Fibroblast of lung (primary cell): ENCODE measurements around the gene EEF1G. TPM values are rescaled to one million over a fixed set of nuclear protein-coding genes. Genes with fewer than 3 reads are reported as not detected.

ENCODE experiments used
- DNase-seq, 2 donors: peaks; one replicate each; pipeline versions ENCODE4 v3.0.0 to v3.0.0-alpha.2; 2010; ENCODE audit warnings: low read depth in 2 of 2
- H2AFZ ChIP-seq: 2 replicates; pipeline ENCODE4 v1.5.1; 2012; ENCODE audit warnings: low read length, control low read depth, inconsistent platforms
- H3K27ac ChIP-seq: 2 replicates; pipeline ENCODE4 v1.5.1; 2011; ENCODE audit warnings: low read length, control low read depth; ENCODE audit not compliant: insufficient read depth
- H3K27me3 ChIP-seq: 2 replicates; pipeline ENCODE4 v1.5.1; 2011; ENCODE audit warnings: mild to moderate bottlenecking, low read length; ENCODE audit not compliant: control insufficient read depth, insufficient read depth
- H3K36me3 ChIP-seq: 2 replicates; pipeline ENCODE4 v1.5.1; 2011; ENCODE audit warnings: low read length; ENCODE audit not compliant: control insufficient read depth, insufficient read depth
- H3K4me1 ChIP-seq: 2 replicates; pipeline ENCODE4 v1.5.1; 2011; ENCODE audit warnings: low read length; ENCODE audit not compliant: control insufficient read depth, insufficient read depth; ENCODE audit errors: extremely low read depth
- H3K4me2 ChIP-seq: 2 replicates; pipeline ENCODE4 v1.5.1; 2011; ENCODE audit warnings: low read length, control low read depth; ENCODE audit not compliant: insufficient read depth; ENCODE audit errors: extremely low read depth
- H3K4me3 ChIP-seq, 4 experiments: fragments of 200-600 bp in 1 of 4; sonication (generic) in 1 of 4; replicated peaks in 1 of 4; 2 replicates each; pipeline ENCODE4 v1.5.1; 2011 to 2016; ENCODE audit warnings: low read length in 4 of 4, low read depth in 3 of 4, mild to moderate bottlenecking in 3 of 4, control low read depth in 2 of 4, inconsistent platforms in 1 of 4, mixed read lengths in 1 of 4; ENCODE audit not compliant: insufficient read depth in 1 of 4; ENCODE audit errors: control extremely low read depth in 1 of 4
- H3K79me2 ChIP-seq: 2 replicates; pipeline ENCODE4 v1.5.1; 2012; ENCODE audit warnings: mild to moderate bottlenecking, low read length, inconsistent platforms; ENCODE audit not compliant: control insufficient read depth, insufficient read depth
- H3K9ac ChIP-seq: 2 replicates; pipeline ENCODE4 v1.5.1; 2011; ENCODE audit warnings: mild to moderate bottlenecking, low read length, control low read depth; ENCODE audit not compliant: insufficient read depth
- H3K9me3 ChIP-seq: 2 replicates; pipeline ENCODE4 v1.5.1; 2012; ENCODE audit warnings: low read depth, low read length; ENCODE audit not compliant: control insufficient read depth, insufficient read depth
- H4K20me1 ChIP-seq: 2 replicates; pipeline ENCODE4 v1.5.1; 2011; ENCODE audit warnings: low read length; ENCODE audit not compliant: control insufficient read depth, insufficient read depth; ENCODE audit errors: extremely low read depth
- CTCF ChIP-seq, 2 donors: IDR thresholded peaks in 1 of 2; conservative IDR thresholded peaks in 1 of 2; 1 replicate in 1 of 2; 2 replicates in 1 of 2; pipeline ENCODE4 v1.5.1; 2011 to 2012; ENCODE audit warnings: low read length in 2 of 2, control low read depth in 1 of 2, inconsistent platforms in 1 of 2, low read depth in 1 of 2, mild to moderate bottlenecking in 1 of 2
- EZH2 ChIP-seq: IDR thresholded peaks from 2 replicates; pipeline ENCODE4 v1.5.1; 2012; ENCODE audit warnings: low read length, control low read depth, mild to moderate bottlenecking; ENCODE audit errors: missing control alignments
- polyA plus RNA-seq, 2 donors: library from polyadenylated mRNA; depleted of rRNA in 1 of 2; stranded (reverse) in 1 of 2; unstranded in 1 of 2; fragments of >200 nt; gene quantifications; 2 replicates each; pipeline ENCODE4 v1.2.1, GENCODE V29; 2011 to 2012; ENCODE audit warnings: missing spikeins in 1 of 2
- total RNA-seq: library from RNA; depleted of rRNA; stranded (reverse); fragments of >200 nt; gene quantifications from 2 replicates; pipeline ENCODE4 v1.2.1, GENCODE V29; 2014

Gene EEF1G
- total and polyA plus RNA-seq, 2 donors (not counting 1 experiment from before 2014, with no cell fraction given) = 1,308 to 1,405 TPM

GRCh38 chr11:62555464-62556107, 18.1 kb downstream of the EEF1G start:
- Histone ChIP-seq H3K4me3 (peak overlapping the region in 2 of 4 experiments; percentile 33 to 34), H4K20me1 (no peaks in the 10 kb centered on the region), H3K79me2 (peaks cover 25% of the 10 kb centered on the region), H3K4me1 (peaks cover 51% of the 10 kb centered on the region), H2AFZ (no peak overlapping the region), H3K27me3 (no peaks in the 10 kb centered on the region), H3K9ac (peak overlapping the region; percentile 35), H3K4me2 (peak overlapping the region; percentile 67), H3K9me3 (no peaks in the 10 kb centered on the region), H3K36me3 (peaks cover 10% of the 10 kb centered on the region), H3K27ac (peak overlapping the region; percentile 99)
- DNase-seq = peak; percentile 48 to 76
- no peak for TF ChIP-seq EZH2
- TF ChIP-seq CTCF (conservative IDR thresholded peaks at IDR 0.05 in 1 of 2, IDR thresholded peaks at IDR 0.05 in 1 of 2; ENCODE audit: low read depth in 1 of 2, low read length in 2 of 2) = no peak

GRCh38 chr11:62554387-62555167, 19.1 kb downstream of the EEF1G start:
- DNase-seq = no peak
- H3K4me1 ChIP-seq = peaks cover 46% of the 10 kb centered on the region

More at GRCh38 chr11:62554387-62555167, 19.1 kb downstream of the EEF1G start:
- H3K4me3 ChIP-seq = peak overlapping the region in 2 of 4 experiments; percentile 14 to 49
- no peak for TF ChIP-seq EZH2
- TF ChIP-seq CTCF (conservative IDR thresholded peaks at IDR 0.05 in 1 of 2, IDR thresholded peaks at IDR 0.05 in 1 of 2; ENCODE audit: low read depth in 1 of 2, low read length in 2 of 2) = no peak
- peaks cover 19% of the 10 kb centered on the region for H3K79me2 ChIP-seq
- peak overlapping the region; percentile 17 for H3K9ac ChIP-seq
- peak overlapping the region; percentile 100 for H3K4me2 ChIP-seq
- no peaks in the 10 kb centered on the region for H4K20me1 ChIP-seq
- H3K27me3 ChIP-seq = no peaks in the 10 kb centered on the region
- no peaks in the 10 kb centered on the region for H3K9me3 ChIP-seq
- H2AFZ ChIP-seq = no peak overlapping the region
- H3K27ac ChIP-seq = peak overlapping the region; percentile 99
- peaks cover 8% of the 10 kb centered on the region for H3K36me3 ChIP-seq
